ENCODE measurements around the gene MAFG. TPM values are rescaled to one million over a fixed set of nuclear protein-coding genes. Genes with fewer than 3 reads are reported as not detected.

MAFG gene
- total and polyA plus RNA-seq, 3 donors from 2014 or later: 21.8 to 36.9 (median 31.7) TPM

DNA sequence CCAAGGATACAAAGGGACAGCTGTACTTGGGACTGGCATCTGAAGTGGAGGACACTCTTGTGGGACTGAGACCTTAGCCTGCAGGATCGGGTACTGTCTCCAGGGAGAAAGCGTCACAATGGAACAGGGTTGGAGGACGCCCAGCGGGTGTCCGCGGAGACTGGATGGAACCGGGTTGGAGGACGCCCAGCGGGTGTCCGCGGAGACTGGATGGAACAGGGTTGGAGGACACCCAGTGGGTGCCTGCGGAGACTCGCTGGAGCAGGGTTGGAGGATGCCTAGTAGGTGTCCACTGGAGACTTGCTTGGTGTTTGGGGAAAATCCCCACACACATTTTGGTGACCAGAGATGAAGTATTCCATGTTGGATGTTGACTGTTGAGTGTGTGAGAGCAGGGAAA, 19.7 kb upstream of the MAFG start, which contains the start of gene MYADML2:
Gene MYADML2 (minus strand): TSS at position 45 of the 400 bp plus-strand sequence. CDS start 5,492 bp downstream, outside the sequence.
- H3K27me3 ChIP-seq: no peaks in the 10 kb centered on the region
- H3K9me3 ChIP-seq: no peaks in the 10 kb centered on the region
- 74 to 82% methylated on average over 9 to 13 of the region's 13 CpGs for WGBS, 2 donors
- no peak for DNase-seq
- no peaks in the 10 kb centered on the region for H3K4me1 ChIP-seq
- no peak within 1 kb of the TSS for H3K27ac ChIP-seq
- intact Hi-C loops (cut with DNase I; ENCODE audit: low total_unique reads): no loop called here
- H3K4me3 ChIP-seq: no peak within 1 kb of the TSS
- TF ChIP-seq POLR2A (IDR thresholded peaks at IDR 0.05): no peak
- TF ChIP-seq, protein P1, sequence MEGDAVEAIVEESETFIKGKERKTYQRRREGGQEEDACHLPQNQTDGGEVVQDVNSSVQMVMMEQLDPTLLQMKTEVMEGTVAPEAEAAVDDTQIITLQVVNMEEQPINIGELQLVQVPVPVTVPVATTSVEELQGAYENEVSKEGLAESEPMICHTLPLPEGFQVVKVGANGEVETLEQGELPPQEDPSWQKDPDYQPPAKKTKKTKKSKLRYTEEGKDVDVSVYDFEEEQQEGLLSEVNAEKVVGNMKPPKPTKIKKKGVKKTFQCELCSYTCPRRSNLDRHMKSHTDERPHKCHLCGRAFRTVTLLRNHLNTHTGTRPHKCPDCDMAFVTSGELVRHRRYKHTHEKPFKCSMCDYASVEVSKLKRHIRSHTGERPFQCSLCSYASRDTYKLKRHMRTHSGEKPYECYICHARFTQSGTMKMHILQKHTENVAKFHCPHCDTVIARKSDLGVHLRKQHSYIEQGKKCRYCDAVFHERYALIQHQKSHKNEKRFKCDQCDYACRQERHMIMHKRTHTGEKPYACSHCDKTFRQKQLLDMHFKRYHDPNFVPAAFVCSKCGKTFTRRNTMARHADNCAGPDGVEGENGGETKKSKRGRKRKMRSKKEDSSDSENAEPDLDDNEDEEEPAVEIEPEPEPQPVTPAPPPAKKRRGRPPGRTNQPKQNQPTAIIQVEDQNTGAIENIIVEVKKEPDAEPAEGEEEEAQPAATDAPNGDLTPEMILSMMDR (IDR thresholded peaks at IDR 0.05): no peak
- H3K36me3 ChIP-seq (ENCODE audit: low read depth, missing control alignments): no peaks in the 10 kb centered on the region

DNA sequence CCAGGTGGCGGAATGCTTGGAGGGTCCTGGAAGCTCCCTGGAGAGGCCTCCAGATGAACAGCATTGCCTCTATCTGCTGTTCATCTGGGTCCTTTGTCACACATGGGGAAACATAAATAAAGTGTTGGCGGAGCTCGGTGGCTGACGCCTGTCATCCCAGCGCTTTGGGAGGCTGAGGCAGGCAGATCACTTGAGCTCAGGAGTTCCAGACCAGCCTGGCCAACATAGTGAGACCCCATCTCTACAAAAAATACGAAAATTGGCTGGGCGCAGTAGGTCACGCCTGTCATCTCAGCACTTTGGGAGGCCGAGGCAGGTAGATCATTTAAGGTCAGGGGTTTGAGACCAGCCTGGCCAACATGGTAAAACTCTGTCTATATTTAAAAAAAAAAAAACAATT, 17.3 kb upstream of the MAFG start:
- no peak for TF ChIP-seq POLR2A (IDR thresholded peaks at IDR 0.05)
- TF ChIP-seq, protein P1 (IDR thresholded peaks at IDR 0.05): no peak
- no peaks in the 10 kb centered on the region for H3K36me3 ChIP-seq (ENCODE audit: low read depth, missing control alignments)
- intact Hi-C loops (cut with DNase I; ENCODE audit: low total_unique reads): no loop called here
- DNase-seq: no peak
- H3K4me3 ChIP-seq: no peak overlapping the region
- no peaks in the 10 kb centered on the region for H3K9me3 ChIP-seq
- 89 to 93% methylated on average over 9 of the region's 9 CpGs for WGBS, 2 donors
- H3K4me1 ChIP-seq: no peaks in the 10 kb centered on the region
- H3K27me3 ChIP-seq: no peaks in the 10 kb centered on the region
- H3K27ac ChIP-seq: no peak overlapping the region

DNA sequence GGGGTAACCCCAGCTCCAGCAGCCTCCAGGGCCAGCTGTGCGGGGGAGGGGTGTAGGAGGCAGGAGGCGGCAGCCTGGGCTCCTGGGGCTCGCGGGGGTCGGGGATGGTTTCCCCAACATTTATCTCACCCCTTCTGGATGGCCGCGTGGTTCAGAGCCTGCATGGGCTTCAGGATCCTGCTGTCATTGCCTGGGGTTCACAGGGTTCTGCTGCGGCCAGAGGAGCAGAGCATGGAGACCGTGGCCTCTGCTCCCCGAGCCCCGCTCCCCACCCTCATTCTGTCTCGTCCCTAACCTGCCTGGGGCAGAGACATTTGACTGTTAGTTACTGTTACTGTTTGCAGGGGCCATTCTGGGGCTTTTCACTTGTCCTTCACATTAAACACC, 14.6 kb upstream of the MAFG start:
- intact Hi-C loops (cut with DNase I; ENCODE audit: low total_unique reads): no loop called here
- no peak overlapping the region for H3K27ac ChIP-seq
- no peak overlapping the region for H3K4me3 ChIP-seq
- TF ChIP-seq, protein P1 (IDR thresholded peaks at IDR 0.05): no peak
- no peak for TF ChIP-seq POLR2A (IDR thresholded peaks at IDR 0.05)
- no peak for DNase-seq
- H3K27me3 ChIP-seq: no peaks in the 10 kb centered on the region
- no peaks in the 10 kb centered on the region for H3K4me1 ChIP-seq
- 47 to 72% methylated on average over 4 to 11 of the region's 12 CpGs for WGBS, 2 donors
- no peaks in the 10 kb centered on the region for H3K36me3 ChIP-seq (ENCODE audit: low read depth, missing control alignments)
- H3K9me3 ChIP-seq: no peaks in the 10 kb centered on the region

DNA sequence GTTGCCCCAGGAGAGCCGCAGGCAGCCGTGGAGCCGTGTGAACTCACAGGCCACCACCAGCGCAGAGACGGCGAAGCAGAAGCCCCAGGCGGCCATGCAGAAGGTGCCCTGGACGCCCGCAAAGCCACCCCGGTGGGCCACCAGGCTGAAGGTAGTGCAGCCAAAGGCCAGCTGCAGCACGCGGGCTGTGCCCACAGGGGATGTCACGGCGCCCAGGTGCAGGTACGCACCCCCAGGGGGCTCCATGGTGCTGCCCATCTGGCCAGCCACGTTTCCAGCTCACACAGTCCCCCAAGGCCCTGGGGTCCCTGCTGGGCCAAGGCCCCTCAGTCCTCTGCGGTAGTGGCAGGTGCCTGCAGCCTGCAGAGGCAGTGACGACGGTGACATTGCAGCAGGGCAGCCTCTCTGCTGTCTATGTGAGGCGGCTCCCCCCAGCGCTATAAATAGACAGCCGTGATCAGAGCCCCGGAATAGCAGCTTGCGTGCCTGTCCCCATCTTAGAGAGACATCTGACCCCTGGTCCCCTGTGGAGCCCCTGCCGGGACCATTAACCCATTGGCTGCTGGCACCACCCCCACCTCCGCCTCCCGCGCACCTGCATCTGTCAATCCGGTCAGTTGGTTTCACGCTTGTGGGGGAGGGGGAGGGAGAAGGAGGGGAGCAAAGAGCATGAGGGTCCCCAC, 14.1 kb upstream of the MAFG start:
- H3K27me3 ChIP-seq: no peaks in the 10 kb centered on the region
- 51 to 64% methylated on average over 20 to 26 of the region's 30 CpGs for WGBS, 2 donors
- no peak for DNase-seq
- intact Hi-C loops (cut with DNase I; ENCODE audit: low total_unique reads): no loop called here
- TF ChIP-seq POLR2A (IDR thresholded peaks at IDR 0.05): no peak
- TF ChIP-seq, protein P1 (IDR thresholded peaks at IDR 0.05): no peak
- no peaks in the 10 kb centered on the region for H3K36me3 ChIP-seq (ENCODE audit: low read depth, missing control alignments)
- no peak overlapping the region for H3K27ac ChIP-seq
- H3K9me3 ChIP-seq: no peaks in the 10 kb centered on the region
- peaks cover 3% of the 10 kb centered on the region for H3K4me1 ChIP-seq
- H3K4me3 ChIP-seq: no peak overlapping the region
